Fibroblast of upper back skin (primary cell): ENCODE data around the gene DYTN.

Experiments used
- DNase-seq: peaks from one replicate; pipeline ENCODE4 v3.0.0-alpha.2; 2013

DYTN gene

DNA sequence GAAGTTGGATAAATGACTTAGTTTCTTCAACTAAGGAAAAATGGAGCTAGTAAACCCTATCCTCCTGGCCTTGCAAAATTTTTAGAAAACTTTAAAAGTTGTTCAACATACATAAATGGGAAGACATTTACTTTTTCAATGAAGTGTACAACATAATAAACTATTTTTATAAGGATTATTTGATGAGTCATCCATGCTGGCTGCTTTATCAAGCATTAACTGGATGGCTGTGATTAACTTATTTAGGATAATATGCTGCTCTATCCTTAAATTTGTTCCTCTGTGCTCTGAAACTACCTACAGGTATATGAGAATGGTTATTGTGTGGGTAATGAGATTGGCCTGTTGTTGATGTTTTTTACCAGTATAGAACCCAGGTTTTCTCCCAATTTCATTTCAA lies 21.3 kb downstream of the DYTN start:
- DNase-seq = no peak

DNA sequence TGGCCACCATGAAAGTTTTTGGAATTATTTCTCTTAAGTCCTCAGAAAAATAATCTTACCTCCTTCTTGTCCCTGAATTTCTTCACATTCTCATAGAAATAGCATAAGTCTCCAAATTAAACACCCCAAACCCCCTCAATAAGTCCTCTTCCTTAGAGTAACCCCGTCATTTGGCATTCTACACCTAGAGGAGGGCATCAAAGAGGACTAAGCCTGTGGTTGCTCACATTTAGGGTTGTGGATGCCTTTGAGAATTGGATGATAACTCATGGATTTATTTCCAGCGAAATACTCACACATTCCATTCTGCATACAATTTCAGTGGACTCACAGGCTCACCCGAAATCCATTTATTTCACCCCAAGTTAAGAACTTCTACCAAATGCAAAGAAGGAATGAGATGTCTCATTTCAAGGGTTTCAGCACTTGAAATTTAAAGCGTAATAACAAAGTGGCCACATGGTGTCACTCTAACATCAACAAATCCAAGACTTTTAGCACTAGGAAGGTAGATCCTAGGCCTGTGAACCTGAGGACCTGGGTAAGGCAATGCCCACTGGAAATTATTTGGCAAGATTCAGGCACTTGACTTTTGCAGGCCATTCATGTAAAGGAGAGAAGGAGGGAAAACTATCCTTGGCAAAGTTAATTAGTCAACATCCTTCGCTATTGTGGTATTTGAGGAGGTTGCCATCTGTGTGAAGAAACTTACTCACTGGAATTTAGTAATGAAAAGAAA lies 24.6 kb downstream of the DYTN start:
- peak; percentile 57 for DNase-seq

DNA sequence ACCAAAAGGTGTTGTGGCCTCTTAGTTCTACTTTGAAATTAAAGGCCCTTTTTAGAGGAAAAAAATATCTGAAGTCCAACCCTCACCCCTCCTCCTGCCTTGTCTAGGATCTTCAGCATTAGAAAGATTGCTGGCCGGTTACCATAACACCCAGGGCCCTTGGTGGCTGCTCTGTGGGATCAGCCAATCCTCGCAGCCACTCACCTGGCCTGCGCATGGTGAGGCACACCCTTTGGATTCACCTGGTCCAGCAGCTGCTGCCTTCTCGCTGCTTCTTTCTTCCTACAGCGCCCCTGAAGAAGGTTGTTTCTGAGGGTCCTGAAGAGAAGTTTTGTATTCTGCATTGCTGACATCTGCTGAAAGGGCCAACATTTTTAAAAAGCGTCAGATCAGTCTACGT lies 25.2 kb downstream of the DYTN start:
- DNase-seq = no peak

DNA sequence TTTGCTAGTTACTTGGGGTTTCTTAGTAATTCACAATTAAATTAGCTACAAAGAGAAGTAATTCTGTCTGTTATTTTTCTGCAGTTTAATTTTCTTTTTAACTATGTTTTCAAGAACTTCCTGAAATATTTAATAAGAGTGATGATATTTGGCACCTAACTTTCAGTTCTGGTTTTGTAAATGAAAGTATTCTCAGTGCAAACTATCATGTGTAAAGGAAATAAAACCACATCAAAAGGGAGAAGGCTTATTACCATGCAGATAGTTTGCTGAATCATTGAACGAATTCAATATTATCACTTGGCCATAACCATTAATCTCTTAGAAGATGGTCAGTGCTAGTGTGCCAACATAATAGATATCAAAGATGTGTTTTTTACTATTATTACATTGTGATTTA lies 29.2 kb downstream of the DYTN start:
- no peak for DNase-seq

DNA sequence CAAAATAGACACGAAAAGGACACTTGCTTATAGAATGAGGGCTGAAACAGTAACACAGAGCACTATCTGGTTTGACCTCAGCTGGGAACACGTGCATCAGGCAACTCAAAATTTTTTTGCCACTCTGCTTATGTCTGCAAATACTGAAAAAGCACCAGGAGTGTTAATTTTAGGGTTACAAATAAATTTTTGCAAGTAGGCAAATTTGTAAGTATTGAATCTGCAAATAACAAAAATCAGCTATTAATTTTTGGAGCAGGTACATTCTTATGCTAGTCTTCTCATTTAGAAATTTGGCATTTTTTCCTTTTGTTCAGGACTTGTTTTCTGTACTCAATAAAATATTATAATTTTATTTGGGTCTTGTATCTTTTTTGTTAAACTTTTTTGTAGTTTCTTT lies 29.7 kb downstream of the DYTN start:
- DNase-seq = no peak

DNA sequence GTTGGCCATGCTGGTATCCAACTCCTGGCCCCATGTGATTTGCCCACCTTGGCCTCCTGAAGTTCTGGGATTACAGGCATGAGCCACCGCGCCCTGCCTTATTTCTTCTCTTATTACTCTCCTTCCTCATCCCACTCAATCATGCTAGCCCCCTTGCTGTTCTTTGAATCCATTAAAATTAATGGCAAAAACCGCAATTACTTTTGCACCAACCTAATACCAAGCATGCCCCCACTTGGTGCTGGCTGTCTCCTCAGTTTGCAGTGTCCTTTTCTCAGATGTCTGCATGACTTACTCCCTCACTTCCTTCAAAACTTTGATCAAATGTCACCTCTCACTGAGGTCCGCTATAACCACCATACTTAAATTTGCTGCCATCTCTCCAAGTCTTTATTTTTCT lies 34.6 kb downstream of the DYTN start:
- no peak for DNase-seq

DNA sequence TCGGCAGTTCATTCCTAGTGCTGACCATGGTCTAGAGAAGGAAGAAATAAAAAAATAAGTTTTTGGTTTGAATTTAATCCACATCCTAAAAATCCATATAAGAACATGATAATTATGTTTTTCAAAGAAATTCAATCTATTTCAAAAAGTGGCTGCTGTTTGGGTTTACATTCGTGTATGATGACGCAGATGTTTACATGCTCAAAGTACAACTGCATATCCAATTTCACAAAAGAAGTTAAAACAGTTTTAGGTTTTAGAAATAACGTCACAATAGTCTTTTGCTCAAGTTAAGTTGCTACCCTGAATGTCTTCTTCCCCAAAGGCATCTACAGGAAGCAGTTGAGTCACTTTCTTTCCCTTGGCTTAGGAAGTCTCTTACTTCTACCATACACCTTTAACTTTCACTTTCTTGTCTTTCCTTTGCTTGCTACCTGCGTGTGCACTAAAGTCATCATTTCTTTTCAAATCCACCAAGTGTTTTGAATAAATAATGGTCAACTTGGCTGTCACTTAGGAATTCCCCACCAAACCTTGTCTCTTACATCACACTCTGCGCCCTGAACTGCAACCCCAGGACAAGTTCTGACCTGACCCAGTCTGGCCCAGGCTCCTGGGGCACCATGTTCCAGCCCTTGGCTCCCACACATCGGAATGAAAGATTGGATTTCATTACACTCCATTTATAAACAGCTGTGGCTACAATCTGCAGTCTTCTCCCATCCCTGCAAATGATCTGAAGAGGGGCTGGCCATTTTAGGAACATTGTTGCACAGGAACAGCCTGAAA lies 47.5 kb downstream of the DYTN start:
- DNase-seq = no peak

DNA sequence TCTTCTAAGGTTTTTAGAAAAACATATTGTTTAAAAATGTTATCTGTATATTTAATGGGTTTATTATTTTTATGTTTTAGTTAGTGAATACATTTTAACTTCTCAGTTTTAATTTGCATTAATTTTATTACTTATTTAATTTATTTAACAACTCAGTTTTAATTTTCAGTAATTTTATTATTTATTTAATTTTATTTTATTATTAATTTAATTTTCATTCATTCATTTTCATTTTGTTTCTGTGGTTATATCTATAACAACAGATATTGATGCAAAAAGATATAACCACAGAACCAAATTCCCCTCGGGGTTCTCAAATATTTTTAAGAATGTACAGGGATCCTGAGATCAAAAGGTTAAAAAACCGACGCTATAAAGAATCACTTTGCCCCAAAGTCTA lies 52.9 kb downstream of the DYTN start:
- no peak for DNase-seq

DNA sequence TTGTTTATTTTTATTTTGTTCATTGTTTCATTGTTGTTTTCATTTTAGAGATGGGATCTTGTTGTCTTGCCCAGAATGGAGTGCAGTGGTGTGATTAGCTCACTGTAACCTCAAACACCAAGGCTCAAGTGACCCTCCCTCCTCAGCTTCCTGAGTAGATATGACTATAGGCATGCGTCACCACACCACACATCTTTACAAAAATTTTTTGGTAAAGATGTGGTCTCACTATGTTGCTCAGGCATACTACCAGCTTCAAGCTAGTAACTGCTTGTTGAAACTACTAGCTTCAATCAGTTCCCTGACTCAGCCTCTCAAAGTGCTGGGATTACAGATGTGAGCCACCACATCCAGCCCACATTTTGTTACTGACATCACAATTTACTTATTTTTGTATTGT lies 61.1 kb downstream of the DYTN start:
- no peak for DNase-seq

DNA sequence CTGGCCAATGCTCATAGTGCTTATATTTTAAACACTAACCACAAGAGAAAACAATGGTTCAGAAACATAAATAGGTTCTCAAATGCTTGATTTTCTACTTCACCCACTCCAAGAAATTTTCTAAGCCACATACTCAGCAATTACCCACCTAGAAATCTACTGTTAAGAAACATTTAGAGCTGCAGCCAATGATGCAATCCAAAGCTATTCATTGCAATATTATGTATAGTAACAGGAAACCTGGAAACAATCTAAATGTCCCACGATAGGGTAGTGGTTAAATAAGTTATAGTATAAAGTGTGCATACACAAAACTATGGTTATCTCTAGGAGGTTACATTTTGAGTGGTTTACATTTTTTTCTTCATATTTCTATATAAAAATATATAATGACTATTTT lies 70.2 kb downstream of the DYTN start:
- DNase-seq = peak; percentile 30

DNA sequence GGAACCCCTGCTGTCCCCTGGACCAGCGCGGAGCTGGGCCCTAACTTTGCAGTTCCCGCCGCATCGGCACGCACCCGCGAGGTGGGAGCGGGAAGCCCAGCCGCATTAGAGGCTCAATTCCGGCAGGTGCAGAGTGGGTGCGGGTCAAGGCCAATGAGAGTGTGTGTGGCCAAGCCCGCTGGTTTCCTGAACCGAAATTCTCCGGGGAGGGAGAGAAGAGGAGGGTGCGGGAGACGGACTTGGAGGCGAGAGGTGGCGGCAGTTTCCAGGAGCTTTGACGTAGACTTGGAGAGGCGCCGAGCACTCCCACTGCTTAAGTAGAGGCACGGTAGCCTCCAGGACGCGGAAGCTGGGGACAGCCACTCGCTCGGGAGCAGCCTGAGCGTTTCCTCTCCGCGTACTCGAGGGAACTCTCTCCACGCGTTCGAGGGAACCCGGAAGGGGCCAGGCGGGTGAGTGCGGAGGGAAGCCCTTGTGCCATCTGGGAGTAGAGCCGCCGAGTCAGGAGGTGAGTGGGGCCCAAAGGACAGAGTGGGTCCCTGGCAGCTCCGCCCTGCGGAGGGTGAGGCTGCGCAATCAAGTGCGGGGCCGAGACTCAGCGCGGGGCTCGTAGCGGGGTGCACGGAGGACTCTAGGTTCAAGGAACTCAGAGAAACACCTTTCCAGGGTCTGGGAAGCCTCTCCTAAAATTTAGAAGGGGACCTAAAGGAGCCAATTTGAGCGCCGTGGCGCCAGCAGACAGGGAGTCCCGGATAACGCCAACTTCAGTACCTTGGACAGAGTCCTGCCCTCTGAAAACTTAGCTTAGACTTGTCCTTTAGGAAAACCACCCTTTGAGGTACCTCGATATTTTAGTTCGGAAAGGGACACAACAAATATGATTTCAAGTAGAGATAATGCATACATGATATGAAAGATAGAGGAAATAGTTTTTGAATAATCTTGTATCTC lies 75.8 kb downstream of the DYTN start, which contains the start of gene FAM237A:
Gene FAM237A, plus strand, starts transcription at position 413 of the 951 bp plus-strand sequence. CDS start 1,750 bp downstream, outside the sequence.
- peak; percentile 69 for DNase-seq

DNA sequence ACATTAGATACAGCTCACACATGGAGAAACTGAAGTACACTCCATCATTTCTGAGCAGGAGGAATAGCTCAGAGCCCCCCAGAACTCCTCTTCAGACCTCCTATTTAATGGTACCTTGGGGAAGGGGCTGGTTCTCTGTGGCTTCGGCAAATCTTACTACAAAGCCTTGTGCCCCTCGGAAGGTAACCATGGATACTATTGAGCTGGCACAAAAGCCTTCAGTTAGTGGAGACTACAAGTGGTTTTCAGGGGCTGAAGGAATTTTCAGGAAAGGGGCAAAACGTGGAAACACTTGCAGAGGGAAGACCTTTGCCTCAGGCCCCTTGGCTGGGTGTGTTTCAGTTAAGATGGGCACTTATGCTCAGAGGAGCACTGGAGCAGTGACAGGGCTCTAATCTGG lies 77.0 kb downstream of the DYTN start:
- DNase-seq = no peak

DNA sequence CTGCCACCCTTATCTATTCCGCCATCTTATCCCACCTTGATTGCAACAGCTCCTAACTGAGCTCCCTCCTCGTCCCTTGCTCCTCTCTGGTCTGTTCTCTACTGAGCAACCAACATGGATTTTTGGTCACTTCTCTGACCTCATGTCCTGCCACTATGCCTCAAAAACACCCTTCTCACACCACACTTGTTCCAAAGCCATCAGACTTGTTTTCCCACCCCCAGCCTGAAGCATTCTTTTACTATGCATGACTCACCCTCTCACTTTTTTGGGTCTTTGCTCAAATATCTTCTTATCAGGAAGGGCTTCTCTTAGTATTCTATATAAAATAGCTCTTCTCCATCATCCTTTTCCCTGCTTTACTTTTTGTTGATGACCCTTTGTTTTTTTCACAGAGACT lies 78.6 kb downstream of the DYTN start:
- DNase-seq = no peak

DNA sequence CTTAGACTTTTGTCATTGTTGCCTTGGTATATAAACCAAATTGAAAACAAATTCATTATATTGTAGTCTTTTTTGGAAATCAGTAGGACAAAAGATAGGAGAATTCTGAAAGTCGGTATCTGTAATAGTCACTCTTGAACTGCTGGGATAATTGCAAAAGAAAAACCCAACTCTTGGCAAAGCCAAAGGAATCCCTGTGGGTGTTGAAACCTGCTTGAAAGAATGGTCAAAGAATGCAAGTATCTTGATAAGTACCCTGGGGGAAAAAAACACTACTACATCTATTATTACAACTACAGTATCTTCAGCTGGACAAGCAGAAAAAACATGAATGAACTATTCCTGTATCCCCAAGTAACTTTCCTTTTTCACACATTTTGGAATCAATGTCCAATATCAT lies 83.2 kb downstream of the DYTN start:
- DNase-seq = no peak

DNA sequence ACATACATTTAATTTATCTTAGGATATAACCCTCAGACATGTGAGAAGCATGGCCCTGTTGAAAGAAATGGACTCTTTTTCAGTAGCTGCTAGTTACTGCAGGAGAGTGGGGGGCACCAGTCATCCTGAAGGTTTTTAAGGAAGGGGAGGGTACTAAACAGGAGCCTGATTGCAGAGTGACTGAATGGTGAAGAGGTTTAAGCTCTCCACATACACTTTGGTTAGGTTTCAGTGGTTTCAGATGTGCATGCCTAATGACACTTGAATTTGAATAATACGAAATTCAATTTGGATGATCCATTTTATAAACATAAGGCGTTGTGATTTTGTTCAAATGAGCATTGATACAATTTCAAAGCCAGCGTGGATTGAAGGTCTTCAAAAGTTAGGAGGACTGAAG lies 86.9 kb downstream of the DYTN start:
- no peak for DNase-seq

DNA sequence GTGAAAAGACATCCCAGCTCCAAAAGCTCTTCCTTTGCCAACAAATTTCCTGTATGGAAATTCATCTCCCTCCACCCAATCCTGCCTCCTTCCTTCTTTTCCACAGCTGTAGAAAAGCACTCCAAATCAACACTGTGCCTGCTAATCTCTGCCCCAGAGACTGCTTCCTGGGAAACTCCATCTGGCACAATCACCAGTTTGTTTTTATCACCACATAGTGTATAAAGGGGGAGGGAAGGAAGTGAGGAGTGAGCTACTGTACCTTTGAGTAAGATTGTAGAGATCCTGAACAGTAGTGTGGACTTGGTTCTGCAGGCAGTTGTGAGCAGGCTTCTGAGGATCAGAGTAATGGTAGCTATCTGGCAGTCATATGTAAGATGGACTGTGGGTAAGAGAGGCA lies 90.6 kb downstream of the DYTN start:
- no peak for DNase-seq

DNA sequence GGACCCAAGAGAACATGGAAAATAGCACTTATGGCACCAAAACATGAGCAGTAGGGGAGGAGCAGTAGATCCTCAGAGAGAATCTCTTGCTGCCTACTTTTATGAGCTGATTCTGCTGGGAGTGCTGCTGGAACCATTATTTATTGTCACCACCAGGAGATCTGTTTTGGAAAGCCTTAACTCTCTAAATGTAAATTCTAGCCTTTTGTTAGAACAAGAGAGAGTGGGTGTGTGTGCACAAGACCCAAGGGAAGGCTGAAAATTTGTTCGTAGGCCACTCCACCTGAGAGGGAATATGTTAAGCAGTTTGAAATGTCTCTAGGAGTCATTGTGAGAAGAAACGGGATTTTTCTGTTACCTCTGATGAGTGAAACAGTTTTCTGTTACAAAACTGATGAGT lies 92.1 kb downstream of the DYTN start:
- no peak for DNase-seq

DNA sequence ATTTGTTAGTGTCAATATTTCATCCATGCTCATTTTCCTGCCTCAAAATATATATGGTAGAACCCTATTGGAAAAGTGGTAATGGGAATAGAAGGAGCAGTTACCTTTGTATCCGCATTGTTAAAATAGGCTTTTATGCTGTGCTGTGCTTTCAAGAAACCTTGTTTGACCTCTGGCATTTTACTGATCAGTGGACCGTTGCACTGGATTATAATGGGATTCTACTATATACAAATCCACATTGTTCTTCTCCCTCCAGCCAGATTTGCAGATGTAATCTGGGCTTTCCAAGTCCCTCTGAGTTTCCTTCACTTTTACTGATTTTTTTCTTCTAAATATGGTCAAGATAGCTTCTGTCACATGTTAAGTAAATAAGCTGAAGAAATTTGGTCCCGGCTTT lies 99.2 kb downstream of the DYTN start:
- DNase-seq = no peak

DNA sequence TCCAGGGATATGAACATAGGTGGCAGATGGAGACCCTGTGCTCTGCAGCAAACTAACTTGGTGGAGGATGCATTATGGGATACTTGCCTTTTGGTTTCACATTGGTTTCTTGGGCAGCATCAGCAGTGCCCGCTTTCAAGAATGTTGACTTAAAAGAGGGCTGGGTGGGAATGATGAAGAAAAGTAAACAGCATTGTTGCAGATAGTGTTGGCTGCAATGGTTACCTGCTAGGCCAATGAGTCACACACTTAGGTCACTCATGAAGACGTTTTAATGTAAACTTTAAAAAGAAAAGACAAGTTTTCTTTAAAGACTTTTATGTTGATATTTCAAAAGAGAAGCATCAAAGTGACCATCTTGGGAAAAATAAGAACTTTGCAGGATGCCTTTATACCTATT lies 102.0 kb downstream of the DYTN start:
- DNase-seq = no peak

DNA sequence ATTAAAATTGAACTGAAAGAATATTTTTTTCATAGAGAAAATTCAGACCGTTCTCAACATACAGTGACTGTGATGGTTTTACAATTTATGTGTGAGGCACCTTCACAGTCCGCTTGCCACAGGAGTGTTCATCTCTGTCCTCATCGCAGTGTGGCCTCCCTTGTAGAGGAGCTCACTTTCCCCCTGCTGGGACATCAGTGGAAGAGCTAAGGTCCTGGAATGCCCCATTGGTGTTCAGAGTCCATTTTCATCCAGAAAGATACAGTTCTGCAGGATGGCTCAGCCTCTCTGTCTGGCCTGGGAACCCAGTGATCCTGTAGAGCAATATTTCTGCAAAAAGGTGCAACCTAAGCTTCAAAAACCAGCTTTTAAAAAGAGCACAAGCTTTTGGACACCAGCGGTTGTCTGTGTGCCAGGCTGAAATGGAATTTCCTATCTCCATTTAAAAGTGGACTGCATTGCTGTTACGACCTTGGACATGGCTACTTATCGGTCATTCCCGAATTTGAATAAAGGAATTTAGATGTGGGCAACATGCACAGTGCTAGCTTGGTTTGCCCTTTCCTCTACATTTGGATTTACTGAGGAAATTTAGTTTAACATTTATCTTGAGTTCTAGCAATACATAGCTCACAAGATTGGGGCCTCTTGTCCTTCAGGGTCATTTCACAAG lies 102.6 kb downstream of the DYTN start:
- DNase-seq = no peak

DNA sequence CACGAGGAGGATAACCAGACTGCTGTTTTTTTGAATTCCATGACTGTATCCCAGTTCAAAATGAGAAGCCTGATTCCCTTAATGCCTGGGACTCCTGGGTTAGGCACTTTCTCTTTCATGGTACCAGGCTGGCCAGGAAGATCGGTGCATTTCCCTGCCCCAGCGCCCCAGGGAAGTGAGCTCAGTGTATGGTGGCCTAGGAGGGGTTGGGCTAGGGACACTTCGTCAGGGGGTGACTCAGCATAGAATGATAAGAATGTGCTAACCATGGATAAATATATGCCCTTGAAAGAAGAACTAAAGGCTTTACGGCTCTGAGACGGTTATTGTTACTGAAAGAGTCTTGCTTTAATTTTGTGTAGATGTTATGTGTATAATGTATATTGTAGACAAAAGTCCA lies 103.4 kb downstream of the DYTN start:
- DNase-seq = peak; percentile 16

DNA sequence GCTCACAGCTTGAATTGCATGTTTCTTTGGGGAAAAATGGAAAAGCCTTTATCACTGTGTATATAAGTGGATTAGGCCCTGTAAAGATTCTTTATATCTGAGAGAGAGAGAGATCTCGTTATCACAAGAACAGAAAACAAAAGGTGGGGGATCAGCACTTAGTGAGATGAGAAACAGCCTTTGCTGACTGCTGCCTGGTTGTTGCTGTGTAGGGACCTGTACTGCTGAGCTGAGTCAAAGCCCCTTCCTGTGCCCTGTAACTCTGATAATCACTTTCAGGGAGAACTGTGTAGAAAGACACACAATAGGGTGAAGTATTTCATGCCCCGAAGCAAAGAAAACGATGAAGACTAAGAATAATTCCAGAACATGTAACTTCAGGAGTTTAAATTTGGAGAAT lies 106.5 kb downstream of the DYTN start:
- no peak for DNase-seq

DNA sequence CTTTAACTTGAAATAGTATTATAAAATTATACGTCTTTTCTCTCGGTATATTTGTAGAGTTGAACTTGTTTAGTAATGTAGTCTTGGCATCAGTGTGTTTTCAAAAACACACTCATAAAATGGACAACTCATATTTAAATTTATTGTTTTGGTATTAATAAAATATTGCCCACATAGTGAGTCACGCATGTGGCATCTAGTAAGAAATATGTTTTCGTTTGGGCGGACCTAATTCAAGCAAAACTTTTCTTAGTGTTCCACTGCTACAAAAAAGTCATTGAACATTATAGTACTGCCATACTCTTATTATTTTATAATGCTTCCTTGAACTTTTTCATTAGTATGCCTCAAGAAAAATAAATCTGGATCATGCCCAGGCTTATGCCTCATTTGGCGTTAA lies 107.0 kb downstream of the DYTN start:
- DNase-seq = no peak
